ENCODE results near the gene TSG101. TPM values are rescaled to one million over a fixed set of nuclear protein-coding genes. Genes with fewer than 3 reads are reported as not detected.

Gene TSG101
- total and polyA plus RNA-seq, 2 experiments from 2014 or later = 59.4 to 102 TPM

GRCh38 chr11:18490319-18490718 lies 36.4 kb downstream of the TSG101 start (continued):
- no peak for TF ChIP-seq REST (IDR thresholded peaks at IDR 0.05; ENCODE audit: unreplicated experiment)
- TF ChIP-seq ZNF114 (CRISPR knock-in tag; IDR thresholded peaks at IDR 0.05) = no peak
- no peak for TF ChIP-seq POLR2AphosphoS5 (IDR thresholded peaks at IDR 0.05; ENCODE audit: low read depth)
- no peak for TF ChIP-seq STAT1 (IDR thresholded peaks at IDR 0.05; ENCODE audit: unreplicated experiment)
- TF ChIP-seq CREB1 (CRISPR knock-in tag; IDR thresholded peaks at IDR 0.05; ENCODE audit: low read depth) = no peak
- no peak for TF ChIP-seq NANOG (IDR thresholded peaks at IDR 0.05; ENCODE audit: borderline replicate concordance)

- Mint-ChIP-seq H3K4me1 (no peaks in the 10 kb centered on the region), H3K27ac (no peak overlapping the region), H3K9me3 (no peaks in the 10 kb centered on the region), H3K4me3 (no peak overlapping the region), H3K36me3 (ENCODE audit: low read depth) (peaks cover 36% of the 10 kb centered on the region), H3K27me3 (ENCODE audit: insufficient read depth, low read depth, poor library complexity) (no peaks in the 10 kb centered on the region)
- Histone ChIP-seq H3K4me1 (ENCODE audit: insufficient read depth) (no peaks in the 10 kb centered on the region), H3K27me3 (ENCODE audit: insufficient read depth) (no peaks in the 10 kb centered on the region), H3F3A (replicated peaks; ENCODE audit: low read depth) (no peaks in the 10 kb centered on the region), H3K27ac (ENCODE audit: low read depth) (no peak overlapping the region), H3K79me2 (replicated peaks; ENCODE audit: insufficient read depth) (no peaks in the 10 kb centered on the region), H3K9me2 (ENCODE audit: insufficient read depth) (no peaks in the 10 kb centered on the region), H3K4me3 (no peak overlapping the region), H4K20me1 (replicated peaks; ENCODE audit: insufficient read depth) (peaks cover 11% of the 10 kb centered on the region; the same call in 1 of the 2 replicates), H3K4me2 (no peak overlapping the region), H2AFZ (no peak overlapping the region), H3K36me3 (ENCODE audit: insufficient read depth) (peaks cover 19% of the 10 kb centered on the region)
- ATAC-seq (no peak), DNase-seq (ENCODE audit: low spot score) (no peak)
- TF ChIP-seq EZH2phosphoT487 (IDR thresholded peaks at IDR 0.05; ENCODE audit: unreplicated experiment) = no peak
- TF ChIP-seq ETS1 (IDR thresholded peaks at IDR 0.05) = no peak
- no peak for TF ChIP-seq NANOG (IDR thresholded peaks at IDR 0.05; ENCODE audit: borderline replicate concordance)
- TF ChIP-seq JUNB (IDR thresholded peaks at IDR 0.05; ENCODE audit: unreplicated experiment) = no peak
- TF ChIP-seq STAT1 (IDR thresholded peaks at IDR 0.05; ENCODE audit: unreplicated experiment) = no peak
- TF ChIP-seq REST (IDR thresholded peaks at IDR 0.05; ENCODE audit: unreplicated experiment) = no peak
- no peak for TF ChIP-seq ZNF331 (CRISPR knock-in tag; IDR thresholded peaks at IDR 0.05; ENCODE audit: low read depth)
- TF ChIP-seq ZNF114 (CRISPR knock-in tag; IDR thresholded peaks at IDR 0.05) = no peak
- no peak for TF ChIP-seq EZH2 (IDR thresholded peaks at IDR 0.05; ENCODE audit: low read depth, unreplicated experiment)
- TF ChIP-seq CTCF (conservative IDR thresholded peaks at IDR 0.05; ENCODE audit: low read depth in 2 of 2) = no peak
Observed at GRCh38 chr11:18485913-18486528, 40.7 kb downstream of the TSG101 start.
